Measurements from ENCODE around the gene NCR3LG1. TPM values are rescaled to one million over a fixed set of nuclear protein-coding genes. Genes with fewer than 3 reads are reported as not detected.

Gene NCR3LG1
- total RNA-seq, 1 experiment from 2014 or later, result 14.2 TPM

DNA sequence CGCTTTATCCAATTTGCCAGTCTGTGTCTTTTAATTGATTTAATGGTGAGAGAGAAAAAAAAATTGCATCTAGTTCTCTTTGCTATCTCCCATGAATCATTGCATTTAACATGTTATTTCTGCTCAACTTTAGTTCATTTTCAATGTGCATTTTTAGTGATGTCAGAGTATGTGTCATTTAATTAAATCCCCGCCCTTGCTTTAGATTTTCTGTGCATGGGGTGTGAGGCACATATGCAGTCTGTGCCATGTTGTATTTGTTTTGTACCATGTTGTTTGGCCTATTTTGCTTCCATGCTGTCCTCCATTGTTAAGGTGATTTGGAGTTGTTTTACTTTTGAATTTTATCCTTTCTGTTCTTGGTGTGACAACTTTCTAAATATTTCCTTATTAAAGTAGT, 8.3 kb upstream of the NCR3LG1 start:
- ChIA-PET POLR2A (no interaction called here), CTCF (no interaction called here)
- H3K4me3 Mint-ChIP-seq (ENCODE audit: unreplicated experiment), result no peak overlapping the region
- DNase-seq (ENCODE audit: unreplicated experiment), result no peak
- H3K36me3 Mint-ChIP-seq (ENCODE audit: insufficient read depth, unreplicated experiment), result no peaks in the 10 kb centered on the region
- intact Hi-C loops (cut with micrococcal nuclease), result no loop called here
- no peaks in the 10 kb centered on the region for H3K9me3 Mint-ChIP-seq (ENCODE audit: unreplicated experiment)
- no peak overlapping the region for H3K27ac Mint-ChIP-seq (ENCODE audit: low read depth, unreplicated experiment)
- no peaks in the 10 kb centered on the region for H3K27me3 Mint-ChIP-seq (ENCODE audit: insufficient read depth, unreplicated experiment)
- no peaks in the 10 kb centered on the region for H3K4me1 Mint-ChIP-seq (ENCODE audit: insufficient read depth, unreplicated experiment)
- no TSS peak for BruUV-seq (replicated peaks)
- TF ChIP-seq, protein P1, sequence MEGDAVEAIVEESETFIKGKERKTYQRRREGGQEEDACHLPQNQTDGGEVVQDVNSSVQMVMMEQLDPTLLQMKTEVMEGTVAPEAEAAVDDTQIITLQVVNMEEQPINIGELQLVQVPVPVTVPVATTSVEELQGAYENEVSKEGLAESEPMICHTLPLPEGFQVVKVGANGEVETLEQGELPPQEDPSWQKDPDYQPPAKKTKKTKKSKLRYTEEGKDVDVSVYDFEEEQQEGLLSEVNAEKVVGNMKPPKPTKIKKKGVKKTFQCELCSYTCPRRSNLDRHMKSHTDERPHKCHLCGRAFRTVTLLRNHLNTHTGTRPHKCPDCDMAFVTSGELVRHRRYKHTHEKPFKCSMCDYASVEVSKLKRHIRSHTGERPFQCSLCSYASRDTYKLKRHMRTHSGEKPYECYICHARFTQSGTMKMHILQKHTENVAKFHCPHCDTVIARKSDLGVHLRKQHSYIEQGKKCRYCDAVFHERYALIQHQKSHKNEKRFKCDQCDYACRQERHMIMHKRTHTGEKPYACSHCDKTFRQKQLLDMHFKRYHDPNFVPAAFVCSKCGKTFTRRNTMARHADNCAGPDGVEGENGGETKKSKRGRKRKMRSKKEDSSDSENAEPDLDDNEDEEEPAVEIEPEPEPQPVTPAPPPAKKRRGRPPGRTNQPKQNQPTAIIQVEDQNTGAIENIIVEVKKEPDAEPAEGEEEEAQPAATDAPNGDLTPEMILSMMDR (IDR thresholded peaks at IDR 0.05; ENCODE audit: unreplicated experiment), result no peak

DNA sequence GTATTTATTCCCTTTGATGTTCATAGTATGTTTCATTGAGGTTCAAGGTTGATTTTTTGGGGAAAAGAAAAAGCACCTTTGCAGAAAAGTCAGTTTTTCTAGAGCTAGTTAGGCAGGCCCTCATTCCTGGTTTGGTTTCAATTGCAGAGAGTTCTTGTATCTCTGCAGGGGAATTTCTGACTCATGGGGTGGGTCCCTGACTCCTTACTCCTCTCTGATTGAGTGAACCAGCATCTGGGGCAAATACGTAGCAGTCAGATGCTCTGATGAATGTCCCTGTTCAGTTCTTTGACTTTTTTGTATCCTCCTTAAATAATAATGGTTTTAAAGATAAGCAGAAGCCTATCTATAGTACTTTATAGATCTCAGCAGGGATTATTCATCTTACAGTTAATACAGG, 7.7 kb upstream of the NCR3LG1 start:
- no peaks in the 10 kb centered on the region for H3K27me3 Mint-ChIP-seq (ENCODE audit: insufficient read depth, unreplicated experiment)
- no peaks in the 10 kb centered on the region for H3K4me1 Mint-ChIP-seq (ENCODE audit: insufficient read depth, unreplicated experiment)
- H3K4me3 Mint-ChIP-seq (ENCODE audit: unreplicated experiment), result no peak overlapping the region
- no peaks in the 10 kb centered on the region for H3K9me3 Mint-ChIP-seq (ENCODE audit: unreplicated experiment)
- intact Hi-C loops (cut with micrococcal nuclease), result no loop called here
- BruUV-seq (replicated peaks), result no TSS peak
- CTCF ChIA-PET, result interaction anchor here (1.5 kb wide), 1 partner anchor 115 kb away, joined by 5 read pairs; no protein-coding TSS in a partner anchor
- H3K36me3 Mint-ChIP-seq (ENCODE audit: insufficient read depth, unreplicated experiment), result no peaks in the 10 kb centered on the region
- TF ChIP-seq, protein P1 (IDR thresholded peaks at IDR 0.05; ENCODE audit: unreplicated experiment), result no peak
- POLR2A ChIA-PET, result no interaction called here
- no peak overlapping the region for H3K27ac Mint-ChIP-seq (ENCODE audit: low read depth, unreplicated experiment)
- DNase-seq (ENCODE audit: unreplicated experiment), result peak; percentile 56

DNA sequence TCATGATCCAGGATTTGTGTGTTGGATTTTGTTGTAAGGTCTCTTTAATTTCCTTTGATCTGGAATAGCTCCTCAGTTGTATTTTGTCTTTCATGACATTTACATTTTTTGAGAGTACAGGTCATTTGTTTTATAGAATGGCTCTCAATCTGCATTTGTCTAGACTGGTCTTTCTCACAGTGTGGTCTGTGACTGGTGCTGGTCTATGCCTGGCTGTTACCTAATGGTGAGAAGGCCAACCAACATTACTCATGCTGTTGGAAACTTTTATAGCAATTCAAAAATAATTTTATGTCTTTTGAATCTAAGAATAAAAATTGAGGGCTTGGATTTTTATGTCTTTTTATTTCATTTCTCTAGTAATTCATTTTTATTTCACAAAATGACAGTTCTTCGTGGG, 3.9 kb upstream of the NCR3LG1 start:
- Mint-ChIP-seq H3K27ac (ENCODE audit: low read depth, unreplicated experiment) (peak overlapping the region; percentile 39), H3K4me1 (ENCODE audit: insufficient read depth, unreplicated experiment) (no peaks in the 10 kb centered on the region), H3K9me3 (ENCODE audit: unreplicated experiment) (no peaks in the 10 kb centered on the region), H3K36me3 (ENCODE audit: insufficient read depth, unreplicated experiment) (peaks cover 4% of the 10 kb centered on the region), H3K4me3 (ENCODE audit: unreplicated experiment) (no peak overlapping the region), H3K27me3 (ENCODE audit: insufficient read depth, unreplicated experiment) (no peaks in the 10 kb centered on the region)
- no TSS peak for BruUV-seq (replicated peaks)
- no peak for DNase-seq (ENCODE audit: unreplicated experiment)
- ChIA-PET CTCF (interaction anchor here (0.6 to 1.7 kb wide), 4 partner anchors 11 to 125 kb away, joined by 3 to 7 read pairs (median 5); no protein-coding TSS in a partner anchor), POLR2A (no interaction called here)
- intact Hi-C loops (cut with micrococcal nuclease), result no loop called here
- TF ChIP-seq, protein P1 (IDR thresholded peaks at IDR 0.05; ENCODE audit: unreplicated experiment), result no peak

DNA sequence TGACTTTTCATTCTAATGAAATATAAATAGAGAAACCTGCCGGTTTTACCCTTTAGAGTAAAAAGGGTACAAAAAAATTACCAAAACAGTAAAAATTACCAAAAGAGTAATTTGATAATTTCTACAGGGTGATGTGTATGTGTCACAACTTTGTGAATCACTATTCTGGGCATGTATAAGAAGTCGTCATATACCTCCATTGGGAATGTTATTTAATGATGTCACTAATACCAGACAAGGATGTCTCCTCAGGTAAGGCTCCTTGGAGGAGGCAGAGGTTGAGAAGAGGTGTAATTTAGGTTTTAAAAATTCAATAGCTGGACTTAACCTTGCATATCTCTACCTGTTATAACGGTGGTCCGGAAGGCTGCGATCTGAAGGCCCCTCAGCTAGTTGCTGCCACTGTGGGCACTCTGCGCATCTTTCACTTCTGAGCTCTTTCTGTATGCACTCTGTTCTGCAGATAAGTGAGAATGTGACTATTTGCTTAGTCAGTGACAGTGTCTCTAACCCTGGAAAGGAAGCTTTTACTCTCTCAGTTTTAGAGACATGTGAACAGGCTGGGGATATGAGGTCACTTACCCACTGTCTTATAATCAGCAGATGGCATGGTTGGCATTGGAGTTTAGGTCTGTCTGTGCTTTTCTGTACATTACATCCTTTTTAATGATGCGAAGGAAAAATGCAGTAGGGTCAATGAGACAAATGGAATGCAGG, 987 bp upstream of the NCR3LG1 start:
- intact Hi-C loops (cut with micrococcal nuclease), result loop anchor here (5.0 kb wide), 2 partner anchors 73 to 273 kb away; partner anchors contain the start of genes NUCB2 and RPS13
- TF ChIP-seq, protein P1 (IDR thresholded peaks at IDR 0.05; ENCODE audit: unreplicated experiment), result no peak

More for the DNA sequence above, 987 bp upstream of the NCR3LG1 start:
- DNase-seq (ENCODE audit: unreplicated experiment), result no peak
- no peaks in the 10 kb centered on the region for H3K9me3 Mint-ChIP-seq (ENCODE audit: unreplicated experiment)
- H3K27me3 Mint-ChIP-seq (ENCODE audit: insufficient read depth, unreplicated experiment), result no peaks in the 10 kb centered on the region
- ChIA-PET POLR2A (no interaction called here), CTCF (interaction anchor here (0.5 to 0.7 kb wide), 2 partner anchors 32 to 380 kb away, joined by 3 read pairs; no protein-coding TSS in a partner anchor)
- H3K27ac Mint-ChIP-seq (ENCODE audit: low read depth, unreplicated experiment), result no peak overlapping the region
- H3K4me3 Mint-ChIP-seq (ENCODE audit: unreplicated experiment), result peak overlapping the region; percentile 75
- peaks cover 4% of the 10 kb centered on the region for H3K36me3 Mint-ChIP-seq (ENCODE audit: insufficient read depth, unreplicated experiment)
- H3K4me1 Mint-ChIP-seq (ENCODE audit: insufficient read depth, unreplicated experiment), result peaks cover 5% of the 10 kb centered on the region
- BruUV-seq (replicated peaks), result no TSS peak
